ENCODE measurements around the gene CALB2. TPM values are rescaled to one million over a fixed set of nuclear protein-coding genes. Genes with fewer than 3 reads are reported as not detected.
A peak's percentile ranks its signal among the peaks of the same experiment; 100 is the strongest.
"Not testable (repeated sequence)": the region's sequence is repeated elsewhere in the genome, so short reads cannot be mapped to it uniquely, and the experiment has no call there.

CALB2 gene, protein sequence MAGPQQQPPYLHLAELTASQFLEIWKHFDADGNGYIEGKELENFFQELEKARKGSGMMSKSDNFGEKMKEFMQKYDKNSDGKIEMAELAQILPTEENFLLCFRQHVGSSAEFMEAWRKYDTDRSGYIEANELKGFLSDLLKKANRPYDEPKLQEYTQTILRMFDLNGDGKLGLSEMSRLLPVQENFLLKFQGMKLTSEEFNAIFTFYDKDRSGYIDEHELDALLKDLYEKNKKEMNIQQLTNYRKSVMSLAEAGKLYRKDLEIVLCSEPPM
- total RNA-seq, result not detected

DNA sequence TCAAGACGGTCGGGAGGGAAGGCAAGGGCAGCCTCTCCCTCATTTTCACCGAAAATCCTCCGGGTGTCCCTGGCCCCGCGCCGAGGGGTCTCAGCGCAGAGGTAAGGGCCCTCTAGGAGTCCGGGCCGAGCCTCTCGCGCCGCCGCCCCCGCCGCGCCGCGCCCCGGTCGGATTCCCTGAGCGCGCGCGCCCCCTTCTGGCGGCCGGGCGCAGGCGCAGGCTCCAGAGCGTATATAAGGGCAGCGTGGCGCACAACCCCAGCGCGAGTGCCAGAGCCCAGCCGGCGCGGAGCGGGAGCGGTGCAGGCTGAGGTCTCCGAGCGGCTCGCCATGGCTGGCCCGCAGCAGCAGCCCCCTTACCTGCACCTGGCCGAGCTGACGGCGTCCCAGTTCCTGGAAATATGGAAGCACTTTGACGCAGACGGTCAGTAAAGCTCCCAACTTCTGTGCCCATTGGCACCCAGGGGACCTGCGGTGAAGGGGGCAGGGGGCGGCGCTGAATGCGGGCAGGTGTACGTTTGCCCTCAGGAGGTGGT lies at the start of gene CALB2:
Gene CALB2, plus strand, starts transcription at position 260 of the 535 bp plus-strand sequence. Its CDS starts 70 bp downstream, at position 330.
- no peak within 1 kb of the TSS for H3K27ac Mint-ChIP-seq
- peak; percentile 62 for DNase-seq
- no peaks in the 10 kb centered on the region for H3K9me3 Mint-ChIP-seq
- no peaks in the 10 kb centered on the region for H3K36me3 Mint-ChIP-seq (ENCODE audit: low read depth)
- H3K27me3 Mint-ChIP-seq (ENCODE audit: low read depth), result peaks cover 23% of the 10 kb centered on the region
- H3K4me3 Mint-ChIP-seq, result no peak within 1 kb of the TSS
- intact Hi-C loops (cut with micrococcal nuclease), result loop anchor here (2.0 to 5.0 kb wide), 3 partner anchors 54 to 151 kb away; partner anchors contain the start of gene CMTR2
- H3K4me1 Mint-ChIP-seq (ENCODE audit: low read depth), result peaks cover 3% of the 10 kb centered on the region
- CTCF ChIA-PET, result interaction anchor here (0.6 to 1.5 kb wide), 4 partner anchors 14 to 174 kb away, joined by 3 to 6 read pairs (median 3); no protein-coding TSS in a partner anchor

DNA sequence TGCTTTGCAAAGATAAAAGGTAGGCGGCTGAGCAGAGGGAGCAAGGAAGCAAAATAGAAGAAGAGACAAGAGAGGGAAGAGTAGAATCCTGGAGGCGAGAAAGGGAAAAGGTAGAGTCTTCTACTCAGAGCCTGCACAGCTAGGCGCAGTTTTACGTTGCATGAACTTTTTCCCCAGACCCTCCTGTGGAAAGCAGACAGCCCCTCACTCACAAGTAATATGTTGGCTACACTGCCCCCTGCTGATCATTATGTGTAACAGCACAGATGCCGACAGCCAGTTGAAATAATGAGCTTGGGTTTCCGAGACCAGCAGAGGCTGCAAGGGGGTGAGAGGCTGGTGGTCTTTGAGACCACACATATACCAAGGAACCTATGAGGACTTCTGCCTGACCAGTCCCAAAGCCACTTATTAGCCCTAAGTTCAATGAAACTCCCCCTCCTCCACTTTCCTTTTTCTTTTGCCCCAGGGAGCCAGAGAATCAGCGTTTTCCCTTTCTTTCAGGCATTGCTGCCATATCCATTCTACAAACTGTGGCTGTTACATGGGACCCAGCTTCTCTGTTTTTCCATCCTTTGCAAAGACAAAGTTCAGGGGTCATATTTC lies 46.9 kb upstream of the CALB2 start:
- CTCF ChIA-PET, result interaction anchor here (0.6 to 1.9 kb wide), 21 partner anchors 8 to 540 kb away, joined by 3 to 7 read pairs (median 3); no protein-coding TSS in a partner anchor
- Mint-ChIP-seq H3K36me3 (ENCODE audit: low read depth) (no peaks in the 10 kb centered on the region), H3K9me3 (no peaks in the 10 kb centered on the region), H3K27me3 (ENCODE audit: low read depth) (peaks cover 25% of the 10 kb centered on the region), H3K4me1 (ENCODE audit: low read depth) (no peaks in the 10 kb centered on the region), H3K4me3 (no peak overlapping the region), H3K27ac (no peak overlapping the region)
- intact Hi-C loops (cut with micrococcal nuclease), result loop anchor here (2.0 kb wide), 1 partner anchor 97 kb away; no protein-coding TSS in a partner anchor
- peak; percentile 37 for DNase-seq

DNA sequence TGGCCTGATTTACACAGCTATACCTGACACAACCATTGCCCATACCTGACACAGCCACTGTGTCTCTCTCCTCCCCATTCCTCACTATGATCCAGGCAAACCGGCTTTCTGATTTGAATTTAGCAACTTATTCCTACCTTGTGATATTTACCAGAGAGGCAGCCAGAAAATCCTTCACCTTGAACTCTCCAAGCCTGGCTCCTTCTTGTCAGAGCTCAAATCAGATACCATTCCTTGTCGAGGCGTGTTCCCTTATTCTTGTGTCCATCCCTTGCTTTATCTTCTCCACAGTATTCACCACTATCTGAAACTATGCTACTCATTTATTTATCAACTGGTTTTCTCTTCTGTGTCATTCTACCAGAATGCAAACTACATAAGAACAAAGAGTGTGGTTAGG lies 44.9 kb upstream of the CALB2 start:
- not testable (repeated sequence) for H3K27ac Mint-ChIP-seq

DNA sequence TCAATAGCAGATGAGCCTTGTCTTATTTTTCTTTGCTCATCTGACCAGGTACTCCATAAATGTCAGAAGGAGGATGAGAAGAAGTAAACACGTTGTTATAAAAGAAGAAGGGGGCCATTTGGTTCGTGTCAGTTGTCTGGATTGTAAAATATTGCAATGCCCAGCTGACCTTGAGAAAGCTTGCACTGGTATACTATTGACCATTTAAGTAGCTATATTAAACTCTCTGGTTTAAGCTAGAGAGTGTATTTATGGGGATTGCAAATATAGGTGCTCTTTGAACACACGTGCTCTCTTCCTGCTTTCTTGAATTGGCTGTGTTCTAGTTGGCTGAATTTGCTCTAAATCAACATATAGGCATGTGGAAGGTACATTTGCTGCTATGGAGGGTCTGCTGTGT lies 43.3 kb upstream of the CALB2 start:
- DNase-seq, result no peak
- Mint-ChIP-seq H3K4me1 (ENCODE audit: low read depth) (no peaks in the 10 kb centered on the region), H3K9me3 (no peaks in the 10 kb centered on the region), H3K4me3 (no peak overlapping the region), H3K27me3 (ENCODE audit: low read depth) (peaks cover 20% of the 10 kb centered on the region), H3K36me3 (ENCODE audit: low read depth) (no peaks in the 10 kb centered on the region), H3K27ac (no peak overlapping the region)
- CTCF ChIA-PET, result interaction anchor here (1.0 to 1.4 kb wide), 2 partner anchors 27 to 32 kb away, joined by 3 read pairs; no protein-coding TSS in a partner anchor
- intact Hi-C loops (cut with micrococcal nuclease), result no loop called here

More for the DNA sequence above, 44.9 kb upstream of the CALB2 start:
- DNase-seq; CTCF ChIA-PET; H3K4me3 Mint-ChIP-seq; H3K36me3 Mint-ChIP-seq (ENCODE audit: low read depth); H3K4me1 Mint-ChIP-seq (ENCODE audit: low read depth); H3K9me3 Mint-ChIP-seq; intact Hi-C loops (cut with micrococcal nuclease): not testable (repeated sequence)
- H3K27me3 Mint-ChIP-seq (ENCODE audit: low read depth), result peaks cover 25% of the 10 kb centered on the region

DNA sequence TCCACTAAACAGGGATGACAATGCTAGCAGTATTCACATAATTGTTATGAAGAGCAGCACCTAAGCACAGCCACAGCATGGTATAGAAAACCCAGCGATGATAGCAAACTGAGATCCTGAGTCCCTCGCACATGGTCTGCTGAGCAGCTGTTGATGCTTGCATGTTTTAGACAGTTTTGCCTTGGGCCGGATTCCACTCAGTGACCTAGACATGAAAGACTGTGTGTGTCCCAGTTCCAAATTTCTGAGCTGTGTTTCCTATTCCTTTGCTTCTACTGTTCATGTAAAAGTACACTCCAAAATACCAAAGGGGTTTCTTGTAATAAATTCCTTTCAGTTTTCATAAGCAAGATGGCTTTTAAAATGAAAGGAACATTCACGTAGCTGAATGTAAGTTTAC lies 38.5 kb upstream of the CALB2 start:
- Mint-ChIP-seq H3K27me3 (ENCODE audit: low read depth) (peaks cover 3% of the 10 kb centered on the region), H3K36me3 (ENCODE audit: low read depth) (no peaks in the 10 kb centered on the region), H3K27ac (no peak overlapping the region), H3K4me3 (no peak overlapping the region), H3K4me1 (ENCODE audit: low read depth) (no peaks in the 10 kb centered on the region), H3K9me3 (no peaks in the 10 kb centered on the region)
- intact Hi-C loops (cut with micrococcal nuclease), result no loop called here
- CTCF ChIA-PET, result interaction anchor here (1.5 kb wide), 1 partner anchor 9 kb away, joined by 3 read pairs; no protein-coding TSS in a partner anchor
- DNase-seq, result no peak

DNA sequence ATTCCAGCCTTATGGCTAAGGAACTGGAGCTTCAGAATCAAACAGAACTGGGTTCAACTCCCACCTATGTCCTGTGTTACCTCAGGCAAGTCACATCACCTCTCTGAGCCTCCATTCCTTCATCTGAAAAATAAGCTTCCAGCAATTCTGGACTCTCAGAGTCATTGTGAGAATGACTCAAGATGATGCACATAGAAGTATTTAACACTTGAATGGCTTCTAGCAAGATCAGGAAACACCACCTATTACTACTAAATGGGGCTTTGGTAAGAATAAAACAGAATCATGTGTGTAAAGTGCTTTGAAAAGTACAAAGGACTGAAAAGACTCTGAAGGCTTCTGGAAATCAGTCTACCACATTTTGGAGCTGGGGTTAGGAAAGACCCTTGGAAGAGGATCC lies 30.8 kb upstream of the CALB2 start:
- Mint-ChIP-seq H3K4me1 (ENCODE audit: low read depth) (no peaks in the 10 kb centered on the region), H3K36me3 (ENCODE audit: low read depth) (no peaks in the 10 kb centered on the region), H3K4me3 (no peak overlapping the region), H3K9me3 (no peaks in the 10 kb centered on the region), H3K27me3 (ENCODE audit: low read depth) (peaks cover 9% of the 10 kb centered on the region), H3K27ac (no peak overlapping the region)
- CTCF ChIA-PET, result no interaction called here
- intact Hi-C loops (cut with micrococcal nuclease), result no loop called here
- no peak for DNase-seq

DNA sequence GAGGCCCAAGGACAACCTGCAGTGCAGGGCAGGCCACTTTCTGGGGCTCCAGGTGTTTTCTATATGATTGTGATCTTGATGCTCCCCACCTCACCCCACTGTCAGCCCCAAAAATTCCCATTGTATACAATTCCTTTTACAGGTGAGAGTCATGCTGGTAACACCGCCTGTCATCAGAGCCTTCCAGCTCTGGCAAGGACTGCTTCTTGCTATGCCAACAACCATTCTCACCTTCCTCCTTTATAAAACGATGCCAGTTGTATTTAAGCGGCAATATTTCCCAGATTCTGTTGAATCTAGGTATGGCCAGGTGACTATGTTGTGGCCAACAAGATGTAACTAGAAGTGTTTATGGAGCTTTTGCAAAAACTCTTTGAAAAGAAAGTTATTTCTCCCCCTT lies 30.4 kb upstream of the CALB2 start:
- Mint-ChIP-seq H3K27ac (no peak overlapping the region), H3K9me3 (no peaks in the 10 kb centered on the region), H3K4me1 (ENCODE audit: low read depth) (no peaks in the 10 kb centered on the region), H3K4me3 (no peak overlapping the region), H3K27me3 (ENCODE audit: low read depth) (peaks cover 9% of the 10 kb centered on the region), H3K36me3 (ENCODE audit: low read depth) (no peaks in the 10 kb centered on the region)
- DNase-seq, result no peak
- CTCF ChIA-PET, result no interaction called here
- intact Hi-C loops (cut with micrococcal nuclease), result no loop called here

DNA sequence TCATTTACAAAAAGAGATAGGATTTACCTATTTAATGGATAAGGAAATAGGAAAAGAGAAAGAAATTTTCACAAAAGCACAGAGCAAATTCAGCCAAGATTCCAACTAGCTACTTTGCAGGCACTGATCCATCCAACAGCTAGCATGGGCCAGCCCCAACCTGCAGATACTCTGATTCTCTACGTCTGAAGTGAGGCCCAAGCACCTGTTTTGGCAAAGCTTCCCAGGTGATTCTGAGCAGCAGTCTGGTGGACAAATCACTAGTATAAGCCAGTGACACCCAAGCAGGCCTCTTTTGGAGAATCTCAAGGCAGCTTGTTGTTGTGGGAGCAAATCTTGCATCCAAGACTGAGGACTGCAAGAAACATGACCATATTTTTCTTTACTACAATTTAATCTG lies 20.9 kb upstream of the CALB2 start:
- CTCF ChIA-PET, result no interaction called here
- Mint-ChIP-seq H3K36me3 (ENCODE audit: low read depth) (no peaks in the 10 kb centered on the region), H3K4me3 (no peak overlapping the region), H3K4me1 (ENCODE audit: low read depth) (no peaks in the 10 kb centered on the region), H3K27ac (no peak overlapping the region), H3K9me3 (no peaks in the 10 kb centered on the region), H3K27me3 (ENCODE audit: low read depth) (peaks cover 15% of the 10 kb centered on the region)
- no peak for DNase-seq
- intact Hi-C loops (cut with micrococcal nuclease), result no loop called here

DNA sequence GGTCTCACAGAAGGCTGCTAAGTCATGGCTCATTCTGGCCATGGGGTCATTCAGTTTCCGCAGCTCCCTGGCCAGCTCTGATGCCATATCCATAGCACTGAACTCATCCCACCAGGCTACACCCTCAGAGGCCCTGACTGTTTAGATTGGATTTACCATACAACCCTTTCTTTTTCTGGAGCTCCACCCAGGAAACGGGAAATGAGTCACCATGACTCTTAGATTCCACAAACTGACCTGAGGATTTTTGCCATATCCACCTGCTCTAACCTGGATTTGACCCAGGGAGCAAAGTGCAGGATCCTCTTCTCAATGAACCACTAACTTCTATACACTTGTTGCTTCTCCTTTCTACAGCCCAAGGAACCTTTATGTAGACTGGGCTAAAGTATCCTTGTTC lies 20.3 kb upstream of the CALB2 start:
- H3K9me3 Mint-ChIP-seq, result no peaks in the 10 kb centered on the region
- no peaks in the 10 kb centered on the region for H3K4me1 Mint-ChIP-seq (ENCODE audit: low read depth)
- no peak for DNase-seq
- no peaks in the 10 kb centered on the region for H3K36me3 Mint-ChIP-seq (ENCODE audit: low read depth)
- no peak overlapping the region for H3K4me3 Mint-ChIP-seq
- H3K27me3 Mint-ChIP-seq (ENCODE audit: low read depth), result peaks cover 15% of the 10 kb centered on the region
- intact Hi-C loops (cut with micrococcal nuclease), result no loop called here
- H3K27ac Mint-ChIP-seq, result no peak overlapping the region
- CTCF ChIA-PET, result no interaction called here

DNA sequence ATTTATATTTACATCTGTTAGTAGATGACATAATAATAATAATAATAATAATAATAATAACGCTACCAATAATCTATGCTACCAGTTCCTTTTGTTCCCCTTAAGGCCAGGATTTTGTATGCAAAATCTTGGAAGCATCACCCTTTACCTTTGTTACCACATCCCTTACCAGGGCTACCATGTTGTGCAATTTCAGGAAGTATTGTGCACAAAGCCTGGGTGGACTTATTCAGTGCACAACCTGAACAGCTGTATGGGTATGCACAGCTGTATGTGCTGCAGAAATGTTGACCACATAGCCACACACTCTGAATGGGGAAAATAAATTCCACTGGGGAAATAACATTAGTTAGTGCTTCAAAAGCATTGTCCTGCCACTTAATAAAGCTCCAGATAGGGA lies 19.9 kb upstream of the CALB2 start:
- H3K4me3 Mint-ChIP-seq, result no peak overlapping the region
- H3K27ac Mint-ChIP-seq, result no peak overlapping the region
- no peak for DNase-seq
- intact Hi-C loops (cut with micrococcal nuclease), result no loop called here
- no peaks in the 10 kb centered on the region for H3K36me3 Mint-ChIP-seq (ENCODE audit: low read depth)
- CTCF ChIA-PET, result no interaction called here
- H3K9me3 Mint-ChIP-seq, result no peaks in the 10 kb centered on the region
- H3K27me3 Mint-ChIP-seq (ENCODE audit: low read depth), result peaks cover 15% of the 10 kb centered on the region
- no peaks in the 10 kb centered on the region for H3K4me1 Mint-ChIP-seq (ENCODE audit: low read depth)

DNA sequence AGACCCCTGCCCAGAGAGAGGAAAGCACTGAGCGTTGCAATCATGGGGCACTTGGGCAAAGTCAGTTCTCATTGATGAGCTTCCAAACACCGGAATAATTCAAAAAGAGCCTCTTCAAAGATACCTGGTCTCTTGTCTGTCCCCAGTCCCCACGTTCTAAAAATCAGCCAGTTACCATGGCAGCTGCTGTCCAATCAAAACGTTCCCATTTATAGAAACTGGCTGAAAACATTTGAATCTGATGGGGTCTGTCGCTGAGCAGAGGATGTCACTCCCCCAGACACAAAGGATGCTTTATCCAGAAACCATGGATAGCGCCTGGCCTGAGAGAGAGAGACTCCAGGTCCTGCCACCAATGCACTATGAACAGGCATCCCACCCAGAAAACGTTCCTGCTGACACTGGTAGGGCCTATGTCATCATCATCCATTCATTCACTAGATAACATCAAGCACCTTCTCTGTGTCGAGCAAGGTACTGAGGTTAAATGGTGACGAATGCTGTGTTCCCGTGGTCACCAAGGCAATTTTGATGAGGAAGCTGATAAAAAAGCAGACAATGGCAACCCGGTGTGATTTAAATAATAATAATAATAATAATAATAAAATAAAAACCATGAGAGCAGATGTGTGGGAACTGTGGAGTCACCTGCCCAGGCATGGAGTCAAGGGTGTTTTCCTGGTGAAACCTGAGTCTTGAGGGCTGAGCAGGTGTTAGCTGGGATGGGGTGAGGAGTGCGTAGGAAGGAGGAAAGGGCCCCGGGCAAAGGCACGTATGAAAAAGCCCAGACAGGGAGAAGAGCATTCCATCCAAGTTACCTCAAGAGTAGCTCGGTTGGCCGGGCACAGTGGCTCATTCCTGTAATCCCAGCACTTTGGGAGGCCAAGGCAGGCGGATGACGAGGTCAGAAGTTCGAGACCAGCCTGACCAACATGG lies 19.0 kb upstream of the CALB2 start:
- H3K27me3 Mint-ChIP-seq (ENCODE audit: low read depth), result peaks cover 17% of the 10 kb centered on the region
- no peaks in the 10 kb centered on the region for H3K9me3 Mint-ChIP-seq
- H3K4me3 Mint-ChIP-seq, result no peak overlapping the region
- intact Hi-C loops (cut with micrococcal nuclease), result no loop called here
- H3K4me1 Mint-ChIP-seq (ENCODE audit: low read depth), result no peaks in the 10 kb centered on the region
- no peak for DNase-seq
- no peaks in the 10 kb centered on the region for H3K36me3 Mint-ChIP-seq (ENCODE audit: low read depth)
- no peak overlapping the region for H3K27ac Mint-ChIP-seq
- CTCF ChIA-PET, result no interaction called here

DNA sequence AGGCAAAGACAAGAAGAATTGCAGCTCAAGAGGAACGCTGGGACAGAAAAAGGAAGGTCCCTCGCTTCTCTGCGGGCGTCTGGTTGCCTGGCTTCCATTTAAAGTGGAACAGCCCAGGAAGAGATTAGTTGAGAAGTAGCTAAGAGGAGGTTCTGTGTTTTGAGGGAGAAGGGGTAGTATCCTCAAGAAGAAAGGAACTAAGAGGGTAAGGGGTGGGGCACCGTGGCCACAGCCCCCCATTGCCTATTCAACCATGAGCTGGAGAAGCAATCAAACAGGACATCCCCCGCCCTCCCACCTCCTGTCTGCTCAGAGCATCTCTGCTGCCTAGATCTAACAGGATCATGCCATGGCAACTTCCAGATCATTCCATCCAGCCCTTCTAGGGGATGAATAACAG lies 18.1 kb upstream of the CALB2 start:
- no peaks in the 10 kb centered on the region for H3K36me3 Mint-ChIP-seq (ENCODE audit: low read depth)
- CTCF ChIA-PET, result no interaction called here
- H3K9me3 Mint-ChIP-seq, result no peaks in the 10 kb centered on the region
- H3K27ac Mint-ChIP-seq, result no peak overlapping the region
- intact Hi-C loops (cut with micrococcal nuclease), result no loop called here
- no peak for DNase-seq
- H3K27me3 Mint-ChIP-seq (ENCODE audit: low read depth), result peaks cover 17% of the 10 kb centered on the region
- H3K4me1 Mint-ChIP-seq (ENCODE audit: low read depth), result no peaks in the 10 kb centered on the region
- H3K4me3 Mint-ChIP-seq, result no peak overlapping the region

Data from activated naive CD4-positive, alpha-beta T cell treated with anti-CD3 and anti-CD28 coated beads for 36 hours (primary cell).